PC-9 (cell line): Measurements from ENCODE around the gene NAGS. TPM values are rescaled to one million over a fixed set of nuclear protein-coding genes. Genes with fewer than 3 reads are reported as not detected.

ENCODE experiments used
- BruUV-seq: library from RNA; stranded (reverse); fragments of 400-500 nt; replicated peaks from 2 replicates; lab custom pipeline; 2021; lab: Mats Ljungman, UMichigan
- CTCF ChIA-PET: fragments of 300-600 bp; sonication (Branson Sonifier 250); formaldehyde crosslinking; loops from one replicate; lab custom pipeline; 2022; ENCODE audit warnings: antibody characterized with exemption; lab: Charles Lee
- POLR2A ChIA-PET: fragments of 300-600 bp; sonication (Branson Sonifier 250); formaldehyde crosslinking; loops from one replicate; lab custom pipeline; 2022; ENCODE audit warnings: antibody characterized with exemption; ENCODE audit not compliant: unreplicated experiment; lab: Charles Lee
- DNase-seq, 2 experiments: peaks; one replicate each; pipeline versions ENCODE4 v3.0.0 to v3.0.0-alpha.2; 2015 to 2022; ENCODE audit warnings: mixed read lengths in 1 of 2
- H2AFZ ChIP-seq: fragments of 200-600 bp; sonication (generic); 2 replicates; pipeline ENCODE4 v1.8.1; 2017; ENCODE audit warnings: antibody characterized with exemption
- H3F3A ChIP-seq: fragments of 200-600 bp; sonication (generic); 2 replicates; pipeline ENCODE4 v1.8.1; 2017; ENCODE audit warnings: antibody characterized with exemption, mild to moderate bottlenecking, low read depth; ENCODE audit not compliant: insufficient read depth
- H3K27ac ChIP-seq: fragments of 200-600 bp; sonication (generic); 2 replicates; pipeline ENCODE4 v1.6.1; 2016; ENCODE audit warnings: mixed run types
- H3K27me3 ChIP-seq: fragments of 200-600 bp; sonication (generic); 2 replicates; pipeline ENCODE4 v1.6.1; 2016; ENCODE audit warnings: low read depth, mixed run types; ENCODE audit not compliant: insufficient read depth
- H3K36me3 ChIP-seq: fragments of 200-600 bp; sonication (generic); 2 replicates; pipeline ENCODE4 v1.6.1; 2016; ENCODE audit warnings: low read depth, mixed run types
- H3K4me1 ChIP-seq: fragments of 200-600 bp; sonication (generic); replicated peaks from 2 replicates; pipeline ENCODE4 v1.6.1; 2016; ENCODE audit warnings: mixed run types; ENCODE audit not compliant: insufficient read depth
- H3K4me2 ChIP-seq: fragments of 200-600 bp; sonication (generic); 2 replicates; pipeline ENCODE4 v1.6.1; 2017; ENCODE audit warnings: mixed run types
- H3K4me3 ChIP-seq: fragments of 200-600 bp; sonication (generic); 2 replicates; pipeline ENCODE4 v1.6.1; 2016; ENCODE audit warnings: mixed run types
- H3K79me2 ChIP-seq: fragments of 200-600 bp; sonication (generic); 2 replicates; pipeline ENCODE4 v1.6.1; 2017; ENCODE audit warnings: low read depth, mixed run types
- H3K9me2 ChIP-seq: fragments of 200-600 bp; sonication (generic); 2 replicates; pipeline ENCODE4 v1.8.1; 2017; ENCODE audit warnings: mild to moderate bottlenecking; ENCODE audit not compliant: insufficient read depth
- H3K9me3 ChIP-seq: fragments of 200-600 bp; sonication (generic); 2 replicates; pipeline ENCODE4 v1.8.1; 2016; ENCODE audit warnings: low read depth; ENCODE audit not compliant: insufficient read depth
- H4K20me1 ChIP-seq: fragments of 200-600 bp; sonication (generic); 2 replicates; pipeline ENCODE4 v1.8.1; 2017; ENCODE audit not compliant: insufficient read depth
- EZH2 ChIP-seq: fragments of 200-600 bp; sonication (generic); IDR thresholded peaks from 2 replicates; pipeline ENCODE4 v1.8.0; 2017; ENCODE audit warnings: antibody characterized with exemption, low read depth
- intact Hi-C: fragments of 100-400 bp; cut with micrococcal nuclease; formaldehyde crosslinking; loops from one replicate; pipeline ENCODE4 v1.10.0; 2022; ENCODE audit not compliant: unreplicated experiment
- total RNA-seq: library from RNA; stranded (reverse); gene quantifications from 2 replicates; pipeline ENCODE4 v1.2.3, GENCODE V29; 2021
- TF ChIP-seq, protein P1 (sequence below): fragments of 200-600 bp; sonication (generic); conservative IDR thresholded peaks from 2 replicates; pipeline ENCODE4 v1.6.1; 2017; ENCODE audit warnings: mixed run types, antibody characterized with exemption, mild to moderate bottlenecking, moderate library complexity

NAGS gene
- total RNA-seq, 1 experiment from 2014 or later: 1.0 TPM

GRCh38 chr17:43998552-43998951 is 5.9 kb upstream of the NAGS start:
- no peak overlapping the region for H3K4me2 ChIP-seq
- no peaks in the 10 kb centered on the region for H4K20me1 ChIP-seq
- no peaks in the 10 kb centered on the region for H3K9me3 ChIP-seq
- H3F3A ChIP-seq: peaks cover 12% of the 10 kb centered on the region
- H3K4me3 ChIP-seq: no peak overlapping the region
- no peak for DNase-seq
- no peaks in the 10 kb centered on the region for H3K9me2 ChIP-seq
- BruUV-seq: no TSS peak
- no peaks in the 10 kb centered on the region for H3K36me3 ChIP-seq
- H3K4me1 ChIP-seq: peaks cover 9% of the 10 kb centered on the region
- ChIA-PET POLR2A (no interaction called here), CTCF (no interaction called here)
- no peaks in the 10 kb centered on the region for H3K79me2 ChIP-seq
- intact Hi-C loops: no loop called here
- TF ChIP-seq, protein P1, sequence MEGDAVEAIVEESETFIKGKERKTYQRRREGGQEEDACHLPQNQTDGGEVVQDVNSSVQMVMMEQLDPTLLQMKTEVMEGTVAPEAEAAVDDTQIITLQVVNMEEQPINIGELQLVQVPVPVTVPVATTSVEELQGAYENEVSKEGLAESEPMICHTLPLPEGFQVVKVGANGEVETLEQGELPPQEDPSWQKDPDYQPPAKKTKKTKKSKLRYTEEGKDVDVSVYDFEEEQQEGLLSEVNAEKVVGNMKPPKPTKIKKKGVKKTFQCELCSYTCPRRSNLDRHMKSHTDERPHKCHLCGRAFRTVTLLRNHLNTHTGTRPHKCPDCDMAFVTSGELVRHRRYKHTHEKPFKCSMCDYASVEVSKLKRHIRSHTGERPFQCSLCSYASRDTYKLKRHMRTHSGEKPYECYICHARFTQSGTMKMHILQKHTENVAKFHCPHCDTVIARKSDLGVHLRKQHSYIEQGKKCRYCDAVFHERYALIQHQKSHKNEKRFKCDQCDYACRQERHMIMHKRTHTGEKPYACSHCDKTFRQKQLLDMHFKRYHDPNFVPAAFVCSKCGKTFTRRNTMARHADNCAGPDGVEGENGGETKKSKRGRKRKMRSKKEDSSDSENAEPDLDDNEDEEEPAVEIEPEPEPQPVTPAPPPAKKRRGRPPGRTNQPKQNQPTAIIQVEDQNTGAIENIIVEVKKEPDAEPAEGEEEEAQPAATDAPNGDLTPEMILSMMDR: no peak
- TF ChIP-seq EZH2: no peak
- peaks cover 13% of the 10 kb centered on the region for H3K27me3 ChIP-seq
- H3K27ac ChIP-seq: no peak overlapping the region
- H2AFZ ChIP-seq: no peak overlapping the region

DNA sequence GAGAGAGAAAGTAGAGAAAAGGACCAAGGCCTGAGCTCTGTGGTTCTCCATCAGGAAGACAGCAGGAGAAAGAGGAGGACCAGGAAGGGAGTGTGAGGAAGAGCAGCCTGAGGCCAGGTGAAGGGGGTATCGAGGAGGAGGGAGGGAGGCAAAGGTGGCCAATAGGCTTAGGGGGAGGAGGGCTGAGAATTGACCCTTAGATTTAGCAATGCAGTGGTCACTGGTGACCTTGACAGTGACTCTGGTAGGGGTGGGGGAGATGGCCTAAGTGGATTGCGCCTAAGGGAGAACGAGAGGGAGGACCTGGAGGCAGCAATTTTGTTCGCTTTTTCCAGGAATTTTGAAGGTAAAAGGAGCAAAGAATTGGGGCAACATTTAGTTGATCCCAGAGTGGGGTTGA is 5.4 kb upstream of the NAGS start:
- Histone ChIP-seq H3F3A (peaks cover 12% of the 10 kb centered on the region), H3K9me2 (no peaks in the 10 kb centered on the region), H3K27ac (no peak overlapping the region), H3K4me3 (no peak overlapping the region), H3K79me2 (no peaks in the 10 kb centered on the region), H3K36me3 (no peaks in the 10 kb centered on the region), H3K4me1 (peaks cover 9% of the 10 kb centered on the region), H2AFZ (no peak overlapping the region), H3K27me3 (peaks cover 13% of the 10 kb centered on the region), H4K20me1 (no peaks in the 10 kb centered on the region), H3K4me2 (no peak overlapping the region), H3K9me3 (no peaks in the 10 kb centered on the region)
- no peak for DNase-seq
- intact Hi-C loops: no loop called here
- ChIA-PET CTCF (no interaction called here), POLR2A (no interaction called here)
- no peak for TF ChIP-seq EZH2
- TF ChIP-seq, protein P1: no peak
- BruUV-seq: no TSS peak

DNA sequence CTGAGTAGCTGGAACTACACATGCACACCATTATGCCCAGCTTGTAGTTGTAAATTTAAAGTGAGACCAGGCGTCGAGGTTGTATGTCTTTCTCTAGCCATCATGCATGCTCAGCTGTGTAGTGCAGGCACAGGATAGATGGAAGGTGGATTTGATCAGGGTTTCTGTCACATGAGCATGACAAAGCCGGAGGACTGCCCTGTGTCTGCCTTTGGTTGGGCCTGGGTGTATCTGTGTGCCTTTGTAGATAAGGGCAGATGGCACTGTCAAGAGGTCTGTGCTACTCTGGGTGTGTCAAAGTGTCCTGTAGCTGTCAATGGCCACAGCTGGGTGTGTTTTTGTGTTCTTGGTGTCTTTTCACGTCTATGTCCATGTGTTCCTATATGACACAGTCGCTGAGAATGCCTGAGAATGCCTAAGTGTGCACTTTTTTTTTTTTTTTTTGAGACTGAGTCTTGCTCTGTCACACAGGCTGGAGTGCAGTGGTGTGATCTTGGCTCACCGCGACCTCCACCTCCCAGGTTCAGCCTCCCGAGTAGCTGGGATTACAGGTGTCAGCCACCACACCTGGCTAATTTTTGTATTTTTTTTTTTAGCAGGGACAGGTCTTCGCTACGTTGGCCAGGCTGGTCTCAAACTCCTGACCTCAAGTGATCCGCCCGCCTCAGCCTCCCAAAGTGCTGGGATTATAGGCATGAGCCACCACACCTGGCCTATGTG is 4.1 kb upstream of the NAGS start:
- H3K9me3 ChIP-seq: no peaks in the 10 kb centered on the region
- no peaks in the 10 kb centered on the region for H3K36me3 ChIP-seq
- no peak overlapping the region for H3K27ac ChIP-seq
- TF ChIP-seq, protein P1: no peak
- TF ChIP-seq EZH2: no peak
- H3K9me2 ChIP-seq: no peaks in the 10 kb centered on the region
- CTCF ChIA-PET: no interaction called here
- H3K27me3 ChIP-seq: peaks cover 5% of the 10 kb centered on the region; the same call in 1 of the 2 replicates
- no peak overlapping the region for H3K4me3 ChIP-seq
- peaks cover 12% of the 10 kb centered on the region for H3F3A ChIP-seq
- H3K4me2 ChIP-seq: no peak overlapping the region
- no peaks in the 10 kb centered on the region for H4K20me1 ChIP-seq
- POLR2A ChIA-PET: no interaction called here
- no peak overlapping the region for H2AFZ ChIP-seq
- no peaks in the 10 kb centered on the region for H3K79me2 ChIP-seq
- no TSS peak for BruUV-seq
- DNase-seq: no peak
- H3K4me1 ChIP-seq: peaks cover 9% of the 10 kb centered on the region
- intact Hi-C loops: no loop called here
